Measurements from ENCODE around the gene NFATC2. TPM values are rescaled to one million over a fixed set of nuclear protein-coding genes. Genes with fewer than 3 reads are reported as not detected.

Gene NFATC2
- total RNA-seq, 4 donors from 2014 or later, result 1.6 to 3.9 (median 2.8) TPM

GRCh38 chr20:51373713-51374455 is 168.6 kb downstream of the NFATC2 start:
- H3K27ac ChIP-seq, result no peak overlapping the region
- no peak overlapping the region for H3K4me3 ChIP-seq
- no peak for DNase-seq
- no peak for ATAC-seq
- TF ChIP-seq, protein P1, sequence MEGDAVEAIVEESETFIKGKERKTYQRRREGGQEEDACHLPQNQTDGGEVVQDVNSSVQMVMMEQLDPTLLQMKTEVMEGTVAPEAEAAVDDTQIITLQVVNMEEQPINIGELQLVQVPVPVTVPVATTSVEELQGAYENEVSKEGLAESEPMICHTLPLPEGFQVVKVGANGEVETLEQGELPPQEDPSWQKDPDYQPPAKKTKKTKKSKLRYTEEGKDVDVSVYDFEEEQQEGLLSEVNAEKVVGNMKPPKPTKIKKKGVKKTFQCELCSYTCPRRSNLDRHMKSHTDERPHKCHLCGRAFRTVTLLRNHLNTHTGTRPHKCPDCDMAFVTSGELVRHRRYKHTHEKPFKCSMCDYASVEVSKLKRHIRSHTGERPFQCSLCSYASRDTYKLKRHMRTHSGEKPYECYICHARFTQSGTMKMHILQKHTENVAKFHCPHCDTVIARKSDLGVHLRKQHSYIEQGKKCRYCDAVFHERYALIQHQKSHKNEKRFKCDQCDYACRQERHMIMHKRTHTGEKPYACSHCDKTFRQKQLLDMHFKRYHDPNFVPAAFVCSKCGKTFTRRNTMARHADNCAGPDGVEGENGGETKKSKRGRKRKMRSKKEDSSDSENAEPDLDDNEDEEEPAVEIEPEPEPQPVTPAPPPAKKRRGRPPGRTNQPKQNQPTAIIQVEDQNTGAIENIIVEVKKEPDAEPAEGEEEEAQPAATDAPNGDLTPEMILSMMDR (IDR thresholded peaks at IDR 0.05 in 4 of 5, conservative IDR thresholded peaks at IDR 0.05 in 1 of 5), result no peak
- TF ChIP-seq POLR2A (IDR thresholded peaks at IDR 0.05), result no peak
- H3K27me3 ChIP-seq, result no peaks in the 10 kb centered on the region
- H3K36me3 ChIP-seq, result no peaks in the 10 kb centered on the region
- intact Hi-C loops (cut with DNase I; ENCODE audit: low total_unique reads) (no loop called here), in situ Hi-C loops (cut with MboI; ENCODE audit: low sequenced_read_pairs in 4 of 4) (loop anchor here (5.0 to 25.0 kb wide), 5 partner anchors 218 to 713 kb away; no protein-coding TSS in a partner anchor)
- no peaks in the 10 kb centered on the region for H3K4me1 ChIP-seq
- H3K9me3 ChIP-seq, result no peaks in the 10 kb centered on the region

GRCh38 chr20:51372966-51373365 is 169.6 kb downstream of the NFATC2 start:
- no peak for DNase-seq
- intact Hi-C loops (cut with DNase I; ENCODE audit: low total_unique reads) (loop anchor here (1.0 kb wide), 1 partner anchor 222 kb away; no protein-coding TSS in a partner anchor), in situ Hi-C loops (cut with MboI; ENCODE audit: low sequenced_read_pairs in 4 of 4) (loop anchor here (5.0 to 25.0 kb wide), 5 partner anchors 219 to 714 kb away; no protein-coding TSS in a partner anchor)

DNA sequence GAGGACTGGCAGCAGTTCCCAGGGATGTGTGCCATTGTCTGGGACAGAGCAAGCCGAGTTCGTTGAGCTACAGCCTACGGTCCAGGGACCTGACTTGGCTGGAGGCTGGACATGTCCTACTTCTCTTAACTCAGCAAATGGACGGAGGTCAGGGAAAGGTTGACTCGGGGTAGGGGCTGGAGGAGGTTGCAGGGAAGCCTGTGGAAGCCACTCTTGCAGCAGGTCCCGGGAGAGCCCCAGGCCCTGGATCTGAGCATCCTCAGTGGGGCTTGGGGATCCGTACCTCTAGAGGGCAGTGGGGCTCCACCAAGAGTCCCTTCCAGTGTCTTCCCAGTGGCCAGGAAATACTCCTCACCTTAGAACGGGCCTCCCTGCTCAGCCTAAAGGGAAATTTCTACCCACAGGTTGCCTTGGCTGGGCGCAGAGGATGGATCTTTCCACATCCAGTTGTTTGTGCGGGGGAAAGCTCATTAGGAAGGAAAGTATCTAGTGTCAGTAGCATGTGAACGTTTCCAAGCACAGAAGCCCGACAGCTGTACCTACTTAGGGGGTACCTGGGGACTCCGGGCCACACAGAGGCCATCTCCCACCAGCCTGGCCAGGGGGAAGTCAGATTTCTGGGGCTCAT is 170.2 kb downstream of the NFATC2 start:
- H3K4me1 ChIP-seq, result no peaks in the 10 kb centered on the region
- intact Hi-C loops (cut with DNase I; ENCODE audit: low total_unique reads) (loop anchor here (1.0 kb wide), 1 partner anchor 223 kb away; no protein-coding TSS in a partner anchor), in situ Hi-C loops (cut with MboI; ENCODE audit: low sequenced_read_pairs in 4 of 4) (loop anchor here (5.0 to 25.0 kb wide), 5 partner anchors 220 to 715 kb away; no protein-coding TSS in a partner anchor)
- H3K36me3 ChIP-seq, result no peaks in the 10 kb centered on the region
- TF ChIP-seq, protein P1 (IDR thresholded peaks at IDR 0.05 in 4 of 5, conservative IDR thresholded peaks at IDR 0.05 in 1 of 5), result peak; percentile 74 to 90 (median 87)
- TF ChIP-seq POLR2A (IDR thresholded peaks at IDR 0.05), result no peak
- DNase-seq (peak; percentile 42), ATAC-seq (peak; percentile 94 to 97)
- no peaks in the 10 kb centered on the region for H3K27me3 ChIP-seq
- H3K4me3 ChIP-seq, result no peak overlapping the region
- no peaks in the 10 kb centered on the region for H3K9me3 ChIP-seq
- no peak overlapping the region for H3K27ac ChIP-seq

More at GRCh38 chr20:51372966-51373365, 169.6 kb downstream of the NFATC2 start:
- no peak for TF ChIP-seq POLR2A (IDR thresholded peaks at IDR 0.05)
- TF ChIP-seq, protein P1 (IDR thresholded peaks at IDR 0.05 in 4 of 5, conservative IDR thresholded peaks at IDR 0.05 in 1 of 5), result no peak
- Histone ChIP-seq H3K9me3 (no peaks in the 10 kb centered on the region), H3K4me3 (no peak overlapping the region), H3K27me3 (no peaks in the 10 kb centered on the region), H3K36me3 (no peaks in the 10 kb centered on the region), H3K27ac (no peak overlapping the region), H3K4me1 (no peaks in the 10 kb centered on the region)
- ATAC-seq, result no peak

DNA sequence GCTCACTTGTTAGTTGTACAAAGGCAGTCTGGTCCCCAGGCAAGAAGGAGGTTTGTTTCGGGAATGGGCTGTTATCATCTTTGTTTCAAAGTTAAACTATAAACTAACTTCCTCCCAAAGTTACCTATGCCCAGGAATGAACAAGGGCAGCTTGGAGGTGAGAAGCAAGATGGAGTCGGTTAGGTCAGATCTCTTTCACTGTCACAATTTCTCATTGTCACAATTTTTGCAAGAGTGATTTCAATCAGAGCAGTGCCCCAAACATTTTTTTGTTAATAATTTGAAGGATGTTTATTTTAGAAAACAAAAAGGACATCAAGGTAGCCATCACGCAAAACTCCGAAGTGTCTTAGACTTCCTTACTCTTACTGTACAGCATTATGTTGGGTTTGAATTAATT is 170.8 kb downstream of the NFATC2 start:
- DNase-seq (no peak), ATAC-seq (no peak)
- intact Hi-C loops (cut with DNase I; ENCODE audit: low total_unique reads), result loop anchor here (1.0 kb wide), 1 partner anchor 224 kb away; no protein-coding TSS in a partner anchor
- Histone ChIP-seq H3K27ac (no peak overlapping the region), H3K9me3 (no peaks in the 10 kb centered on the region), H3K4me3 (no peak overlapping the region), H3K27me3 (no peaks in the 10 kb centered on the region), H3K36me3 (no peaks in the 10 kb centered on the region), H3K4me1 (no peaks in the 10 kb centered on the region)
- in situ Hi-C loops (cut with MboI; ENCODE audit: low sequenced_read_pairs in 4 of 4), result loop anchor here (5.0 to 25.0 kb wide), 5 partner anchors 221 to 716 kb away; no protein-coding TSS in a partner anchor
- TF ChIP-seq, protein P1 (IDR thresholded peaks at IDR 0.05 in 4 of 5, conservative IDR thresholded peaks at IDR 0.05 in 1 of 5), result no peak
- no peak for TF ChIP-seq POLR2A (IDR thresholded peaks at IDR 0.05)
